Nephron progenitor cell (in vitro differentiated cells): ENCODE results near the gene NCR1.
"Not testable (repeated sequence)": the region's sequence is repeated elsewhere in the genome, so short reads cannot be mapped to it uniquely, and the experiment has no call there.

Source experiments
- DNase-seq: peaks from one replicate; pipeline ENCODE4 v3.0.0; 2021
- H3K27ac Mint-ChIP-seq: 2 replicates; pipeline ENCODE4 v1.8.0; 2021; ENCODE audit warnings: mild to moderate bottlenecking, moderate library complexity, mixed read lengths
- H3K27me3 Mint-ChIP-seq: 2 replicates; pipeline ENCODE4 v1.8.0; 2021; ENCODE audit warnings: mild to moderate bottlenecking, low read depth, mixed read lengths; ENCODE audit not compliant: poor library complexity
- H3K36me3 Mint-ChIP-seq: 2 replicates; pipeline ENCODE4 v1.8.0; 2021; ENCODE audit warnings: low read depth, mixed read lengths
- H3K4me1 Mint-ChIP-seq: 2 replicates; pipeline ENCODE4 v1.8.0; 2021; ENCODE audit warnings: mixed read lengths
- H3K4me3 Mint-ChIP-seq: 2 replicates; pipeline ENCODE4 v1.8.0; 2021; ENCODE audit warnings: mild to moderate bottlenecking, moderate library complexity, mixed read lengths
- H3K9me3 Mint-ChIP-seq: 2 replicates; pipeline ENCODE4 v1.8.0; 2021; ENCODE audit warnings: mild to moderate bottlenecking, moderate library complexity, mixed read lengths
- TF ChIP-seq, protein P1 (sequence below): fragments of 200-600 bp; sonication (generic); IDR thresholded peaks from 2 replicates; pipeline ENCODE4 v1.5.0; 2021; ENCODE audit warnings: antibody characterized with exemption

NCR1 gene, protein sequence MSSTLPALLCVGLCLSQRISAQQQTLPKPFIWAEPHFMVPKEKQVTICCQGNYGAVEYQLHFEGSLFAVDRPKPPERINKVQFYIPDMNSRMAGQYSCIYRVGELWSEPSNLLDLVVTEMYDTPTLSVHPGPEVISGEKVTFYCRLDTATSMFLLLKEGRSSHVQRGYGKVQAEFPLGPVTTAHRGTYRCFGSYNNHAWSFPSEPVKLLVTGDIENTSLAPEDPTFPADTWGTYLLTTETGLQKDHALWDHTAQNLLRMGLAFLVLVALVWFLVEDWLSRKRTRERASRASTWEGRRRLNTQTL

DNA sequence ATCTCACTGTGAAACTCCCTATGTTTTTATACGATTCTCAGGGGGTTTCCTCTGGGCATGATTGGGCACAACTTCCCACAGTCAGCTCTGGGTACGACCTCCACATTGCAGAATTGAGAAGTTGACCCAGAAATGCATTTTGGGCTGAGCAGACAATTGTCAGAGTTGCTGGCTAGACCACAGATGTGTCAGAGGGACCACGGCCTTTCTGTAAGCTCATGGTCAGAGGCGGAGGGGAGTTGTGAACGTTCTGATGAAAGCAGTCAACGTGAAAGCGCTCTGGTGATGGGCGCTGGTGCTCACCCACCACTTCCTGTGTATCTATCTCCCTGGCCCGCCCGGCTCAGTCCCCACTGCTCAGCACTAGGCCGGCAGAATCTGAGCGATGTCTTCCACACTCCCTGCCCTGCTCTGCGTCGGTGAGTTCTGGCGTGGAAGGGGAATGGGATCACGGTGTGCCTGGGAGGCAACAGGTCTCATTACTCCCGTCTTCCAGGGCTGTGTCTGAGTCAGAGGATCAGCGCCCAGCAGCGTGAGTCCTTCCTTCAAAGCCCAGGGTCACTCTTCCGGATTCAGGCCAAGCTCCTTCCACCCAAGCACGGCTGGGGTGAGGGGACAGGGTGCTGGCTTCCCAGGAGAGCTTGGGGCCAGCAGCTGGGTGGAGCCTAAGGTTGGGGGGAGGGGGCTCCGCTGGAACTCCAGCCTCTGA is at the start of gene NCR1:
TSS of gene NCR1 (plus strand) at position 346 of the 709 bp plus-strand sequence. CDS start at position 386, 40 bp downstream.
- TF ChIP-seq, protein P1, sequence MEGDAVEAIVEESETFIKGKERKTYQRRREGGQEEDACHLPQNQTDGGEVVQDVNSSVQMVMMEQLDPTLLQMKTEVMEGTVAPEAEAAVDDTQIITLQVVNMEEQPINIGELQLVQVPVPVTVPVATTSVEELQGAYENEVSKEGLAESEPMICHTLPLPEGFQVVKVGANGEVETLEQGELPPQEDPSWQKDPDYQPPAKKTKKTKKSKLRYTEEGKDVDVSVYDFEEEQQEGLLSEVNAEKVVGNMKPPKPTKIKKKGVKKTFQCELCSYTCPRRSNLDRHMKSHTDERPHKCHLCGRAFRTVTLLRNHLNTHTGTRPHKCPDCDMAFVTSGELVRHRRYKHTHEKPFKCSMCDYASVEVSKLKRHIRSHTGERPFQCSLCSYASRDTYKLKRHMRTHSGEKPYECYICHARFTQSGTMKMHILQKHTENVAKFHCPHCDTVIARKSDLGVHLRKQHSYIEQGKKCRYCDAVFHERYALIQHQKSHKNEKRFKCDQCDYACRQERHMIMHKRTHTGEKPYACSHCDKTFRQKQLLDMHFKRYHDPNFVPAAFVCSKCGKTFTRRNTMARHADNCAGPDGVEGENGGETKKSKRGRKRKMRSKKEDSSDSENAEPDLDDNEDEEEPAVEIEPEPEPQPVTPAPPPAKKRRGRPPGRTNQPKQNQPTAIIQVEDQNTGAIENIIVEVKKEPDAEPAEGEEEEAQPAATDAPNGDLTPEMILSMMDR: no peak
- Mint-ChIP-seq H3K4me3 (no peak within 1 kb of the TSS), H3K27me3 (no peaks in the 10 kb centered on the region), H3K4me1 (no peaks in the 10 kb centered on the region), H3K9me3 (peaks cover 67% of the 10 kb centered on the region), H3K27ac (no peak within 1 kb of the TSS), H3K36me3 (peaks cover 5% of the 10 kb centered on the region)
- no peak for DNase-seq

DNA sequence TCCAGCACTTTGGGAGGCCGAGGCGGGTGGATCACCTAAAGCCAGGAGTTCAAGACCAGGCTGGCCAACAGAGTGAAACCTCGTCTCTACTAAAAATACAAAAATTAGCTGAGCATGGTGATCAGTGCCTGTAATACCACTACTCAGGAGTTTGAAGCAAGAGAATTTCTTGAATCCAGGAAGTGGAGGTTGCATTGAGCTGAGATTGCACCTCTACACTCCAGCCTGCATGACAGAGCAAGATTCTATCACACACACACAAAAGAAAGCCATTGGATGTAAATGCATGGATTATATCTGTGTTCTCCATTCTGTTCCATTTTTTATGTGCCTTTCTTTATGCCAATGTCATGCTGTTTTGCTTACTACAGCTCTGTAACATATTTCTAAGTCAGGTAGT is 47.5 kb upstream of the NCR1 start:
- H3K4me3 Mint-ChIP-seq, H3K36me3 Mint-ChIP-seq, H3K27me3 Mint-ChIP-seq, H3K27ac Mint-ChIP-seq, H3K4me1 Mint-ChIP-seq, DNase-seq: not testable (repeated sequence)
- H3K9me3 Mint-ChIP-seq: peaks cover 79% of the 10 kb centered on the region

DNA sequence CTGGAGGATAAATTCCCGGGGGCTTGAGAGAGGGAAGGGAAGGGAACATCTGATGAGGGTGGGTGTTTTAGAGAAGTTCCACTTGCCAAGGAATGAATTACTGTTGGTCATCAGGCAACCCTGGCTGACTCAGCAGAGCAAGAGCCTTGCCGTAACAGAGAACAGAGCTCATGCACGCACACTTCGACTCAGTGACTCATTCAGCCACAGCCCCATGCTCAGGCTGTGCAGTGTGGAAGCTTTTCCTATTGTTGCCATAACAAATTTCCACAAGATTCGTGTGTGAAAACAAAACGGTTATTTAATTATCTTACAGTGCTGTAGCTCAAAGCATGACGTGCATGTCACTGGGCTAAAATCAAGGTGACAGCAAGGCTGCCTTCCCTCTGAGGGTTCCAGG is 46.5 kb upstream of the NCR1 start:
- peaks cover 69% of the 10 kb centered on the region for H3K9me3 Mint-ChIP-seq
- H3K4me3 Mint-ChIP-seq, H3K27me3 Mint-ChIP-seq, DNase-seq, H3K27ac Mint-ChIP-seq, H3K4me1 Mint-ChIP-seq, H3K36me3 Mint-ChIP-seq: not testable (repeated sequence)

DNA sequence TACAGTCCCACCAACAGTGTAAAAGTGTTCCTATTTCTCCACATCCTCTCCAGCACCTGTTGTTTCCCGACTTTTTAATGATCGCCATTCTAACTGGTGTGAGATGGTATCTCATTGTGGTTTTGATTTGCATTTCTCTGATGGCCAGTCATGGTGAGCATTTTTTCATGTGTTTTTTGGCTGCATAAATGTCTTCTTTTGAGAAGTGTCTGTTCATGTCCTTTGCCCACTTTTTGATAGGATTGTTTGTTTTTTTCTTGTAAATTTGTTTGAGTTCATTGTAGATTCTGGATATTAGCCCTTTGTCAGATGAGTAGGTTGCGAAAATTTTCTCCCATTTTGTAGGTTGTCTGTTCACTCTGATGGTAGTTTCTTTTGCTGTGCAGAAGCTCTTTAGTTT is 42.5 kb upstream of the NCR1 start:
- H3K27ac Mint-ChIP-seq, H3K36me3 Mint-ChIP-seq, DNase-seq, H3K4me1 Mint-ChIP-seq, H3K27me3 Mint-ChIP-seq, H3K4me3 Mint-ChIP-seq: not testable (repeated sequence)
- peaks cover 66% of the 10 kb centered on the region for H3K9me3 Mint-ChIP-seq

DNA sequence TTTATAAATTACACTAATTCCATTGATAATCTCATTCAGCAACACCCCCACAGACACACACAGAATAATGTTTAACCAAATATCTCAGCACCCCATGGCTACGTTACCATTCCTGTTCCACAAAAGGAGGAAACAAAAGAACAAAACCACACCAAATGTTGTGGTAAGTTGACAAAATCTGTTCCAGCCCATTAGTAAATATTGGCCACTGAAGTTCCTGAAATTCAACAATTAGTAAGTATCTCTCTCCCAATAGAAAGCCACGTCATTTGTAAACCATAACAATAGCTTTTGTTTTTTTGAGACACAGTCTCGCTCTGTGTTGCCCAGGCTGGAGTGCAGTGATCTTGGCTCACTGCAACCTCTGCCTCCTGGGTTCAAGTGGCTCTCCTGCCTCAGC is 34.3 kb upstream of the NCR1 start:
- TF ChIP-seq, protein P1: no peak
- Mint-ChIP-seq H3K27ac (no peak overlapping the region), H3K27me3 (no peaks in the 10 kb centered on the region), H3K4me3 (no peak overlapping the region), H3K4me1 (no peaks in the 10 kb centered on the region), H3K9me3 (peaks cover 81% of the 10 kb centered on the region), H3K36me3 (no peaks in the 10 kb centered on the region)
- no peak for DNase-seq

DNA sequence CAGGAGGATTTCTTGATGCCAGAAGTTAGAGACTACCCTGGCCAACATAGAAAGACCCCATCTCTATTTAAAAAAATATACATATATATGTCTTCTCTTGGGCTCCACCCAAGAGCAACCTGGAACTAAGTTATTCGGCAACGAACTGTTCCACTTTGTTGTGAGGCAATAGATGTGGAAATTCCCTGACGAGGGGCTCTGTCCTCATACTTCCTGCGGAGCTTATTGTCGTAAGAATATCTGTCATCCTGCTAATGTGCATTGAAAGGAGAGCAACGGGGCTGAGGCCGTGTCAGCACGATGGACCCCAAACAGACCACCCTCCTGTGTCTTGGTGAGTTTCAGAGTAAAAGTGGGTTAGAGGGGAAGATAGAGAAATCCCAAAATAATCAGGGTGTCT is 32.0 kb upstream of the NCR1 start, which contains the start of gene FCAR:
TSS of gene FCAR (plus strand) at position 246 of the 400 bp plus-strand sequence. CDS start at position 301, 55 bp downstream.
- DNase-seq: no peak
- H3K27me3 Mint-ChIP-seq: peaks cover 3% of the 10 kb centered on the region
- peaks cover 80% of the 10 kb centered on the region for H3K9me3 Mint-ChIP-seq
- no peaks in the 10 kb centered on the region for H3K4me1 Mint-ChIP-seq
- H3K36me3 Mint-ChIP-seq: no peaks in the 10 kb centered on the region
- H3K4me3 Mint-ChIP-seq: no peak within 1 kb of the TSS
- H3K27ac Mint-ChIP-seq: no peak within 1 kb of the TSS
- TF ChIP-seq, protein P1: no peak

DNA sequence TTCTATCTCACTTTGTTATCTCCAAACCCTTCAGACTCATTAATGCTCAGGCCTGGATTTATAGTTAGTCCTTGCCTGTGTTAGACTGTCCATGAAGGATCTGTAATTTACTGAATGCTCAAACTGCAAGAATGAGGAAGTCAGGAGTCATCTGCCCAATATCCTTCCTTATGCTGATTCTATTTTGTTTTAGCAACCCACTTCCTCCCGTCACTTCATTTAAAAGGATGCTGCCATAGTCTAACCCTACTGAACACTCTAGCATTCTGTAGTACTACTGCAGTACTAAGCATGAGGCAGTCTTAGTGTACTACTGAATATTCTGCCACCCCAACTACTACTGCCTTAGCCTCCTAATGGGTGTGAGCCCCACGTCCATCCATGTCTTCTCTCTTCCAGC is 30.4 kb upstream of the NCR1 start:
- H3K27me3 Mint-ChIP-seq: peaks cover 3% of the 10 kb centered on the region
- no peak overlapping the region for H3K4me3 Mint-ChIP-seq
- H3K4me1 Mint-ChIP-seq: no peaks in the 10 kb centered on the region
- DNase-seq: no peak
- TF ChIP-seq, protein P1: no peak
- H3K27ac Mint-ChIP-seq: no peak overlapping the region
- H3K9me3 Mint-ChIP-seq: peaks cover 83% of the 10 kb centered on the region
- no peaks in the 10 kb centered on the region for H3K36me3 Mint-ChIP-seq
